ENCODE measurements around the gene MAN1C1.

DNA sequence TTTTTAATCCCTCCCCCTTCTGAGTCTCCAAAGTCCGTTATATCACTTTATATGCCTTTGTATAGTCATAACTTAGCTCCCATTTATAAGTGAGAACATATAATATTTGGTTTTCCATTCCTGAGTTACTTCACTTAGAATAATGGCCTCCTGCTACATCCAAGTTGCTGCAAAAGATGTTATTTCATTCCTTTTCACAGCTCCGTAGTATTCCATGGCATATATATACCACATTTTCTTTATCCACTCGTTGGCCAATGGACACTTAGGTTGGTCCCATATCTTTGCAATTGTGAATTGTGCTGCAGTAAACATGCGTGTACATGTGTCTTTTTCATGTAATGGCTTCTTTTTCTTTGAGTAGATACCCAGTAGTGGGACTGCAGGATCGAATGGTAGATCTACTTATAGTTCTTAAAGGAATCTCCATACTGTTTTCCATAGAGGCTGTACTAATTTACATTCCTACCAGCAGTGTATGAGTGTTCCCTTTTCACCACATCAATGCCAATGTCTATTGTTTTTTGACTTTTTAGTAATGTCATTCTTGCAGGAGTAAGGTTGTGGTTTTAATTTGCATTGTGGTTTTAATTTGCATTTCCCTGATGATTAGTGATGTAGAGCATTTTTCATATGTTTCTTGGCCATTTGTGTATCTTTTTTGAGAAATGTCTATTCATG is 12.3 kb downstream of the MAN1C1 start:
- TF ChIP-seq, protein P1, sequence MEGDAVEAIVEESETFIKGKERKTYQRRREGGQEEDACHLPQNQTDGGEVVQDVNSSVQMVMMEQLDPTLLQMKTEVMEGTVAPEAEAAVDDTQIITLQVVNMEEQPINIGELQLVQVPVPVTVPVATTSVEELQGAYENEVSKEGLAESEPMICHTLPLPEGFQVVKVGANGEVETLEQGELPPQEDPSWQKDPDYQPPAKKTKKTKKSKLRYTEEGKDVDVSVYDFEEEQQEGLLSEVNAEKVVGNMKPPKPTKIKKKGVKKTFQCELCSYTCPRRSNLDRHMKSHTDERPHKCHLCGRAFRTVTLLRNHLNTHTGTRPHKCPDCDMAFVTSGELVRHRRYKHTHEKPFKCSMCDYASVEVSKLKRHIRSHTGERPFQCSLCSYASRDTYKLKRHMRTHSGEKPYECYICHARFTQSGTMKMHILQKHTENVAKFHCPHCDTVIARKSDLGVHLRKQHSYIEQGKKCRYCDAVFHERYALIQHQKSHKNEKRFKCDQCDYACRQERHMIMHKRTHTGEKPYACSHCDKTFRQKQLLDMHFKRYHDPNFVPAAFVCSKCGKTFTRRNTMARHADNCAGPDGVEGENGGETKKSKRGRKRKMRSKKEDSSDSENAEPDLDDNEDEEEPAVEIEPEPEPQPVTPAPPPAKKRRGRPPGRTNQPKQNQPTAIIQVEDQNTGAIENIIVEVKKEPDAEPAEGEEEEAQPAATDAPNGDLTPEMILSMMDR (conservative IDR thresholded peaks at IDR 0.05 in 1 of 2, IDR thresholded peaks at IDR 0.05 in 1 of 2; ENCODE audit: low read depth in 1 of 2, low read length in 2 of 2): no peak
- TF ChIP-seq EZH2 (IDR thresholded peaks at IDR 0.05; ENCODE audit: low read length, missing control alignments): no peak

All from fibroblast of lung (primary cell).